Activated T-helper 17 cell treated with anti-CD3 and anti-CD28 coated beads, Interleukin-2, amount 50 U/mL, for 72 hours (primary cell): ENCODE results near the gene RFTN1. TPM values are rescaled to one million over a fixed set of nuclear protein-coding genes. Genes with fewer than 3 reads are reported as not detected.

Experiments
- ATAC-seq: fragments of 150-1000 bp; cut with Tn5 transposase; replicated peaks from 2 replicates; pipeline ENCODE4 v1.10.0; 2021; ENCODE audit warnings: mild to moderate bottlenecking, moderate library complexity
- H3K27ac Mint-ChIP-seq: one replicate; pipeline ENCODE4 v1.8.0; 2022; ENCODE audit warnings: mixed read lengths
- H3K27me3 Mint-ChIP-seq: one replicate; pipeline ENCODE4 v1.8.0; 2022; ENCODE audit warnings: mixed read lengths
- H3K36me3 Mint-ChIP-seq: one replicate; pipeline ENCODE4 v1.8.0; 2022; ENCODE audit warnings: low read depth, mild to moderate bottlenecking, mixed read lengths
- H3K4me1 Mint-ChIP-seq: one replicate; pipeline ENCODE4 v1.8.0; 2022; ENCODE audit warnings: mixed read lengths
- H3K4me3 Mint-ChIP-seq: one replicate; pipeline ENCODE4 v1.8.0; 2022; ENCODE audit warnings: mild to moderate bottlenecking, mixed read lengths
- H3K9me3 Mint-ChIP-seq: one replicate; pipeline ENCODE4 v1.8.0; 2022; ENCODE audit warnings: mixed read lengths
- total RNA-seq, 2 donors: library from RNA; stranded (reverse); gene quantifications; one replicate each; pipeline ENCODE4 v1.2.3, GENCODE V29; 2022

The RFTN1 gene
- total RNA-seq, 2 donors from 2014 or later = 112 to 139 TPM

- no peaks in the 10 kb centered on the region for H3K9me3 Mint-ChIP-seq
- peak; percentile 15 for ATAC-seq
- H3K4me1 Mint-ChIP-seq = peaks cover 50% of the 10 kb centered on the region
- no peaks in the 10 kb centered on the region for H3K27me3 Mint-ChIP-seq
- peak overlapping the region; percentile 85 for H3K4me3 Mint-ChIP-seq
- peaks cover 40% of the 10 kb centered on the region for H3K36me3 Mint-ChIP-seq
- peak overlapping the region; percentile 71 for H3K27ac Mint-ChIP-seq
These were observed 3.4 kb upstream of the RFTN1 start for GRCh38 chr3:16516695-16517481.

- peak overlapping the region; percentile 98 for H3K27ac Mint-ChIP-seq
- no peaks in the 10 kb centered on the region for H3K9me3 Mint-ChIP-seq
- H3K4me1 Mint-ChIP-seq = peaks cover 56% of the 10 kb centered on the region
- ATAC-seq = no peak
- H3K27me3 Mint-ChIP-seq = no peaks in the 10 kb centered on the region
- peaks cover 50% of the 10 kb centered on the region for H3K36me3 Mint-ChIP-seq
- H3K4me3 Mint-ChIP-seq = peak overlapping the region; percentile 85
These were observed 2.5 kb upstream of the RFTN1 start for GRCh38 chr3:16515885-16516420.

GRCh38 chr3:16514755-16515353, 1.4 kb upstream of the RFTN1 start:
- H3K4me3 Mint-ChIP-seq = peak overlapping the region; percentile 85
- peak overlapping the region; percentile 98 for H3K27ac Mint-ChIP-seq
- no peak for ATAC-seq
- H3K9me3 Mint-ChIP-seq = no peaks in the 10 kb centered on the region
- H3K36me3 Mint-ChIP-seq = peaks cover 60% of the 10 kb centered on the region
- H3K4me1 Mint-ChIP-seq = peaks cover 58% of the 10 kb centered on the region
- H3K27me3 Mint-ChIP-seq = no peaks in the 10 kb centered on the region

- Mint-ChIP-seq H3K9me3 (no peaks in the 10 kb centered on the region), H3K36me3 (peaks cover 64% of the 10 kb centered on the region), H3K4me1 (peaks cover 55% of the 10 kb centered on the region), H3K27ac (peak overlapping the region; percentile 98), H3K4me3 (peak overlapping the region; percentile 85), H3K27me3 (no peaks in the 10 kb centered on the region)
- ATAC-seq = no peak
These were observed 662 bp upstream of the RFTN1 start for GRCh38 chr3:16514021-16514700.

GRCh38 chr3:16512435-16513140, 911 bp downstream of the RFTN1 start:
- H3K27ac Mint-ChIP-seq = peak overlapping the region; percentile 98
- no peaks in the 10 kb centered on the region for H3K9me3 Mint-ChIP-seq
- no peaks in the 10 kb centered on the region for H3K27me3 Mint-ChIP-seq
- peaks cover 62% of the 10 kb centered on the region for H3K4me1 Mint-ChIP-seq
- peak overlapping the region; percentile 85 for H3K4me3 Mint-ChIP-seq
- H3K36me3 Mint-ChIP-seq = peaks cover 78% of the 10 kb centered on the region
- ATAC-seq = peak; percentile 20

- Mint-ChIP-seq H3K36me3 (peaks cover 79% of the 10 kb centered on the region), H3K4me1 (peaks cover 66% of the 10 kb centered on the region), H3K9me3 (no peaks in the 10 kb centered on the region), H3K27me3 (no peaks in the 10 kb centered on the region), H3K4me3 (peak overlapping the region; percentile 85), H3K27ac (peak overlapping the region; percentile 98)
- ATAC-seq = peak; percentile 73
These were observed 1.6 kb downstream of the RFTN1 start for GRCh38 chr3:16511681-16512434.

GRCh38 chr3:16510620-16511319, 2.7 kb downstream of the RFTN1 start:
- Mint-ChIP-seq H3K27ac (peak overlapping the region; percentile 98), H3K4me1 (peaks cover 71% of the 10 kb centered on the region), H3K36me3 (peaks cover 85% of the 10 kb centered on the region), H3K27me3 (no peaks in the 10 kb centered on the region), H3K4me3 (peak overlapping the region; percentile 85), H3K9me3 (no peaks in the 10 kb centered on the region)
- ATAC-seq = peak; percentile 23

GRCh38 chr3:16509721-16510619, 3.5 kb downstream of the RFTN1 start:
- peaks cover 69% of the 10 kb centered on the region for H3K4me1 Mint-ChIP-seq
- no peaks in the 10 kb centered on the region for H3K27me3 Mint-ChIP-seq
- H3K9me3 Mint-ChIP-seq = no peaks in the 10 kb centered on the region
- peaks cover 91% of the 10 kb centered on the region for H3K36me3 Mint-ChIP-seq
- H3K27ac Mint-ChIP-seq = peak overlapping the region; percentile 98
- peak; percentile 23 for ATAC-seq
- peak overlapping the region; percentile 85 for H3K4me3 Mint-ChIP-seq

GRCh38 chr3:16508591-16508995, 4.9 kb downstream of the RFTN1 start:
- H3K4me1 Mint-ChIP-seq = peaks cover 73% of the 10 kb centered on the region
- H3K36me3 Mint-ChIP-seq = peaks cover 92% of the 10 kb centered on the region
- no peaks in the 10 kb centered on the region for H3K27me3 Mint-ChIP-seq
- peak overlapping the region; percentile 81 for H3K27ac Mint-ChIP-seq
- H3K4me3 Mint-ChIP-seq = peak overlapping the region; percentile 85
- no peaks in the 10 kb centered on the region for H3K9me3 Mint-ChIP-seq
- peak; percentile 8 for ATAC-seq

GRCh38 chr3:16508243-16508578, 5.3 kb downstream of the RFTN1 start:
- Mint-ChIP-seq H3K4me3 (peak overlapping the region; percentile 85), H3K27me3 (no peaks in the 10 kb centered on the region)
- ATAC-seq = no peak

GRCh38 chr3:16507578-16508242, 5.8 kb downstream of the RFTN1 start:
- peaks cover 94% of the 10 kb centered on the region for H3K36me3 Mint-ChIP-seq
- no peak overlapping the region for H3K27ac Mint-ChIP-seq
- peak overlapping the region; percentile 85 for H3K4me3 Mint-ChIP-seq
- no peaks in the 10 kb centered on the region for H3K27me3 Mint-ChIP-seq
- H3K4me1 Mint-ChIP-seq = peaks cover 81% of the 10 kb centered on the region
- H3K9me3 Mint-ChIP-seq = no peaks in the 10 kb centered on the region
- no peak for ATAC-seq

More at GRCh38 chr3:16508243-16508578, 5.3 kb downstream of the RFTN1 start:
- peaks cover 77% of the 10 kb centered on the region for H3K4me1 Mint-ChIP-seq
- H3K36me3 Mint-ChIP-seq = peaks cover 94% of the 10 kb centered on the region
- H3K9me3 Mint-ChIP-seq = no peaks in the 10 kb centered on the region
- peak overlapping the region; percentile 81 for H3K27ac Mint-ChIP-seq
